Caco-2 (cell line): ENCODE measurements around the gene MELTF. TPM values are rescaled to one million over a fixed set of nuclear protein-coding genes. Genes with fewer than 3 reads are reported as not detected.

Experiments used
- Bru-seq: library from RNA; stranded (reverse); fragments of 400-500 nt; gene quantifications from one replicate; lab custom pipeline; 2021; lab: Mats Ljungman, UMichigan
- BruChase-seq, 2 experiments: library from RNA; stranded (reverse); fragments of 400-500 nt; gene quantifications; one replicate each; lab custom pipeline; 2021; lab: Mats Ljungman, UMichigan
- BruUV-seq: library from RNA; stranded (reverse); fragments of 400-500 nt; replicated peaks from 2 replicates; lab custom pipeline; 2021; lab: Mats Ljungman, UMichigan
- CTCF ChIA-PET: fragments of 300-600 bp; sonication (Branson Sonifier 250); formaldehyde crosslinking; loops from one replicate; lab custom pipeline; 2022; ENCODE audit warnings: antibody characterized with exemption; lab: Charles Lee
- POLR2A ChIA-PET: fragments of 300-600 bp; sonication (Branson Sonifier 250); formaldehyde crosslinking; loops from one replicate; lab custom pipeline; 2022; ENCODE audit warnings: antibody characterized with exemption; lab: Charles Lee
- DNase-seq, 2 experiments: peaks; one replicate each; pipeline versions ENCODE4 v3.0.0 to v3.0.0-alpha.2; 2020 to 2022
- H3K27me3 ChIP-seq: replicated peaks from 2 replicates; pipeline ENCODE4 v1.6.0; 2011; ENCODE audit warnings: low read length; ENCODE audit not compliant: control insufficient read depth, insufficient read depth
- H3K36me3 ChIP-seq: 2 replicates; pipeline ENCODE4 v1.5.1; 2011; ENCODE audit warnings: low read length; ENCODE audit not compliant: control insufficient read depth, insufficient read depth
- H3K4me1 ChIP-seq: fragments of 250-450 bp; sonication (Bioruptor Pico); 2 replicates; pipeline ENCODE4 v1.5.1; 2020; ENCODE audit warnings: mild to moderate bottlenecking
- H3K4me3 ChIP-seq: 2 replicates; pipeline ENCODE4 v1.5.1; 2011; ENCODE audit warnings: low read depth, mild to moderate bottlenecking, control low read depth, low read length
- H3K9me3 ChIP-seq: fragments of 250-450 bp; sonication (Bioruptor Pico); 2 replicates; pipeline ENCODE4 v1.5.1; 2020; ENCODE audit warnings: mild to moderate bottlenecking, moderate library complexity
- H3K27ac Mint-ChIP-seq: one replicate; pipeline ENCODE4 v1.8.0; 2022; ENCODE audit warnings: mixed read lengths; ENCODE audit not compliant: unreplicated experiment
- H3K27me3 Mint-ChIP-seq: one replicate; pipeline ENCODE4 v1.8.0; 2022; ENCODE audit warnings: mixed read lengths; ENCODE audit not compliant: insufficient read depth, unreplicated experiment
- H3K36me3 Mint-ChIP-seq: one replicate; pipeline ENCODE4 v1.8.0; 2022; ENCODE audit warnings: mild to moderate bottlenecking, mixed read lengths; ENCODE audit not compliant: insufficient read depth, unreplicated experiment
- H3K4me1 Mint-ChIP-seq: one replicate; pipeline ENCODE4 v1.8.0; 2022; ENCODE audit warnings: low read depth, mixed read lengths; ENCODE audit not compliant: unreplicated experiment
- H3K4me3 Mint-ChIP-seq: one replicate; pipeline ENCODE4 v1.8.0; 2022; ENCODE audit warnings: mild to moderate bottlenecking, moderate library complexity, mixed read lengths; ENCODE audit not compliant: unreplicated experiment
- H3K9me3 Mint-ChIP-seq: one replicate; pipeline ENCODE4 v1.8.0; 2022; ENCODE audit warnings: mixed read lengths; ENCODE audit not compliant: unreplicated experiment
- CTCF ChIP-seq, 2 experiments: fragments of 200-600 bp in 1 of 2; IDR thresholded peaks; 1 replicate in 1 of 2; 2 replicates in 1 of 2; pipeline versions ENCODE4 v1.5.1 to v1.8.0; 2011 to 2022; ENCODE audit warnings: antibody characterized with exemption in 1 of 2, control low read depth in 1 of 2, inconsistent platforms in 1 of 2, low read depth in 1 of 2, low read length in 1 of 2, mild to moderate bottlenecking in 1 of 2, moderate library complexity in 1 of 2; ENCODE audit not compliant: insufficient read depth in 1 of 2, severe bottlenecking in 1 of 2, unreplicated experiment in 1 of 2
- intact Hi-C: fragments of 100-400 bp; cut with micrococcal nuclease; formaldehyde crosslinking; loops from one replicate; pipeline ENCODE4 v1.10.0; 2022; ENCODE audit not compliant: unreplicated experiment
- long read RNA-seq: library from polyadenylated mRNA; stranded (forward); transcript quantifications from one replicate; pipeline ENCODE4 v2.0.0, GENCODE V29; 2022
- total RNA-seq: library from RNA; stranded (reverse); gene quantifications from 2 replicates; pipeline ENCODE4 v1.2.3, GENCODE V29; 2022

The MELTF gene
- 29.3 and 30.6 TPM in 2 replicates for total RNA-seq
- percentile 61 among the genes with signal in this experiment for Bru-seq, nascent RNA
- percentile 64 among the genes with signal in this experiment for BruChase-seq, experiment 1, labeled RNA remaining after a 2-hour chase
- BruChase-seq, experiment 2, labeled RNA remaining after a 6-hour chase: percentile 62 among the genes with signal in this experiment
- long read RNA-seq, transcript MELTF-202 (7 exons, 1,650 nt): major isoform, 13 of 50 reads
- long read RNA-seq, partial matches to known transcripts: 14 of 50 reads
- long read RNA-seq, other reads (novel, unspliced or antisense): 20 of 50 reads

DNA sequence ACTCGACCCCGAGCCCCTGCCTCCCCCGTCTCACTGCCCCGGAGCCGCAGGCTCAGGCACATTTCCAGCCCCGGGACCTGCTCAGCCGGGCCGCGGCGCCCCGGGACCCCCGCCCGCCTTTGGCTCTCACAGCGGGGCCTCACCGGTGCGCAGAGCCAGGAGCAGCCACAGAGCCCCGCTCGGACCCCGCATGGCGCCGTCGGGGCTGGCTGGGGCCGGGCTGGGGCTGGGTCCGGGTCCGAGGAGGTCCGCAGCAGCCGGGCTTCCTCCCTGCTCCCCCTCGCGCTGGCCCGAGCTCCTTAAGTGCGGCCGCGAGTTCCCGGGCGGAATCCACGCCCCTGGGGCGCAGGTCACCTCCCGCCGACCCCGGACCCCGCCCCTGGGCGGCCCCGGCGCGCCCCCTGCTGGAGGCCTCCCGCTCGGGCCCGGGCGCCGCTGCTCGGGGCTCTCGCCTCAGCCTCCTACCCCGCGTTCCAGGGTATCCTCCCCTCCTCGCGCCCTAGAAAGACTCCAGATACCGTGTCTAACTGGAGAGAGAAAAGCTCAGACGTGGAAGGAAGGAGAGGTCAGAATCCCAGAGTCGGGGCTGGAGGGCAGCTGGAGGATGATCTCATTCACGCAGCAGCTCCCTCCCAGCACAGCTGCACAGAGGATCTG is at the start of gene MELTF:
Gene MELTF, minus strand, starts transcription at position 307 of the 657 bp plus-strand sequence. Its CDS starts 115 bp downstream, at position 192.
- peak; percentile 56 to 90 for TF ChIP-seq CTCF (IDR thresholded peaks at IDR 0.05; ENCODE audit: insufficient read depth in 1 of 2, low read depth in 1 of 2, low read length in 1 of 2, severe bottlenecking in 1 of 2, unreplicated experiment in 1 of 2)
- Mint-ChIP-seq H3K4me1 (peaks cover 13% of the 10 kb centered on the region), H3K9me3 (peaks cover 2% of the 10 kb centered on the region), H3K36me3 (peaks cover 55% of the 10 kb centered on the region), H3K27me3 (no peaks in the 10 kb centered on the region), H3K27ac (no peak within 1 kb of the TSS), H3K4me3 (peak within 1 kb of the TSS; percentile 81)
- ChIA-PET CTCF (interaction anchor here (0.6 to 2.1 kb wide), 12 partner anchors 15 to 491 kb away, joined by 3 to 14 read pairs (median 4); no protein-coding TSS in a partner anchor), POLR2A (interaction anchor here (0.7 kb wide), 1 partner anchor 26 kb away, joined by 6 read pairs; no protein-coding TSS in a partner anchor)
- Histone ChIP-seq H3K4me1 (peaks cover 23% of the 10 kb centered on the region), H3K4me3 (peak within 1 kb of the TSS; percentile 87), H3K9me3 (no peaks in the 10 kb centered on the region), H3K27me3 (no peaks in the 10 kb centered on the region), H3K36me3 (no peaks in the 10 kb centered on the region)
- no TSS peak for BruUV-seq
- DNase-seq: peak; percentile 75 to 89
- intact Hi-C loops: loop anchor here (1.0 kb wide), 2 partner anchors 26 to 51 kb away; no protein-coding TSS in a partner anchor

GRCh38 chr3:197076415-197076814 is 46.8 kb upstream of the MELTF start:
- no peaks in the 10 kb centered on the region for H3K27me3 Mint-ChIP-seq
- no peaks in the 10 kb centered on the region for H3K4me1 Mint-ChIP-seq
- TF ChIP-seq CTCF (IDR thresholded peaks at IDR 0.05; ENCODE audit: insufficient read depth in 1 of 2, low read depth in 1 of 2, low read length in 1 of 2, severe bottlenecking in 1 of 2, unreplicated experiment in 1 of 2): no peak
- H3K9me3 Mint-ChIP-seq: no peaks in the 10 kb centered on the region
- DNase-seq: no peak
- intact Hi-C loops: no loop called here
- peaks cover 63% of the 10 kb centered on the region for H3K36me3 Mint-ChIP-seq
- no peaks in the 10 kb centered on the region for H3K9me3 ChIP-seq
- no peaks in the 10 kb centered on the region for H3K4me1 ChIP-seq
- H3K36me3 ChIP-seq: no peaks in the 10 kb centered on the region; the same call in 1 of the 2 replicates
- no peak overlapping the region for H3K27ac Mint-ChIP-seq
- ChIA-PET CTCF (no interaction called here), POLR2A (no interaction called here)
- H3K4me3 Mint-ChIP-seq: no peak overlapping the region
- H3K4me3 ChIP-seq: no peak overlapping the region
- BruUV-seq: no TSS peak
- no peaks in the 10 kb centered on the region for H3K27me3 ChIP-seq

- no peak overlapping the region for H3K4me3 Mint-ChIP-seq
- H3K27me3 ChIP-seq: no peaks in the 10 kb centered on the region
- peaks cover 42% of the 10 kb centered on the region for H3K36me3 Mint-ChIP-seq
- POLR2A ChIA-PET: no interaction called here
- H3K9me3 ChIP-seq: no peaks in the 10 kb centered on the region
- H3K36me3 ChIP-seq: no peaks in the 10 kb centered on the region
- no peak for DNase-seq
- H3K27ac Mint-ChIP-seq: no peak overlapping the region
- H3K9me3 Mint-ChIP-seq: no peaks in the 10 kb centered on the region
- H3K4me1 Mint-ChIP-seq: no peaks in the 10 kb centered on the region
- intact Hi-C loops: no loop called here
- CTCF ChIA-PET: no interaction called here
- H3K4me3 ChIP-seq: no peak overlapping the region
- H3K4me1 ChIP-seq: no peaks in the 10 kb centered on the region
- no peaks in the 10 kb centered on the region for H3K27me3 Mint-ChIP-seq
- no TSS peak for BruUV-seq
- no peak for TF ChIP-seq CTCF (IDR thresholded peaks at IDR 0.05; ENCODE audit: insufficient read depth in 1 of 2, low read depth in 1 of 2, low read length in 1 of 2, severe bottlenecking in 1 of 2, unreplicated experiment in 1 of 2)
These were observed 38.5 kb upstream of the MELTF start for GRCh38 chr3:197068077-197068476.
